Mesenchymal stem cell (in vitro differentiated cells and primary cell): ENCODE data around the gene CENPN.

Source experiments
- DNase-seq: peaks from one replicate; pipeline ENCODE4 v3.0.0-alpha.2; 2013
- H2AFZ ChIP-seq: one replicate; pipeline ENCODE4 v1.6.1; 2013; ENCODE audit warnings: low read depth, mild to moderate bottlenecking, control low read depth, inconsistent platforms, low read length, moderate library complexity
- H2AK5ac ChIP-seq: 2 replicates; pipeline ENCODE4 v1.6.1; 2013; ENCODE audit warnings: low read length, moderate library complexity, mild to moderate bottlenecking, inconsistent platforms; ENCODE audit not compliant: severe bottlenecking
- H2BK120ac ChIP-seq: one replicate; pipeline ENCODE4 v1.6.1; 2013; ENCODE audit warnings: low read depth, mild to moderate bottlenecking, inconsistent platforms, low read length, moderate library complexity
- H2BK12ac ChIP-seq, 2 experiments: one replicate each; pipeline ENCODE4 v1.6.1; 2013; ENCODE audit warnings: inconsistent platforms in 2 of 2, low read length in 2 of 2, mild to moderate bottlenecking in 2 of 2, moderate library complexity in 2 of 2, control low read depth in 1 of 2
- H2BK15ac ChIP-seq: one replicate; pipeline ENCODE4 v1.6.1; 2013; ENCODE audit warnings: mild to moderate bottlenecking, low read depth, inconsistent platforms; ENCODE audit not compliant: poor library complexity, severe bottlenecking
- H2BK5ac ChIP-seq: 2 replicates; pipeline ENCODE4 v1.6.1; 2013; ENCODE audit warnings: low read depth, mild to moderate bottlenecking, low read length, control low read depth, inconsistent platforms; ENCODE audit not compliant: poor library complexity, severe bottlenecking
- H3K14ac ChIP-seq, 2 experiments: one replicate each; pipeline ENCODE4 v1.6.1; 2013; ENCODE audit warnings: inconsistent platforms in 2 of 2, low read length in 2 of 2, control low read depth in 1 of 2, mild to moderate bottlenecking in 1 of 2, moderate library complexity in 1 of 2
- H3K18ac ChIP-seq, 2 experiments: one replicate each; pipeline ENCODE4 v1.6.1; 2013; ENCODE audit warnings: inconsistent platforms in 2 of 2, low read length in 2 of 2, control low read depth in 1 of 2, low read depth in 1 of 2, mild to moderate bottlenecking in 1 of 2
- H3K23ac ChIP-seq, 2 experiments: one replicate each; pipeline ENCODE4 v1.6.1; 2013; ENCODE audit warnings: inconsistent platforms in 2 of 2, low read length in 2 of 2, mild to moderate bottlenecking in 2 of 2, moderate library complexity in 2 of 2, control low read depth in 1 of 2
- H3K27ac ChIP-seq: 2 replicates; pipeline ENCODE4 v1.5.1; 2013; ENCODE audit warnings: mild to moderate bottlenecking, moderate library complexity, low read length, control low read depth, inconsistent platforms; ENCODE audit not compliant: poor library complexity, severe bottlenecking
- H3K27me3 ChIP-seq, 2 experiments: 2 replicates each; pipeline versions ENCODE4 v1.6.1 to v1.7.0; 2013; ENCODE audit warnings: low read length in 2 of 2, mild to moderate bottlenecking in 2 of 2, moderate library complexity in 2 of 2, control low read depth in 1 of 2, inconsistent platforms in 1 of 2; ENCODE audit not compliant: control insufficient read depth in 1 of 2, insufficient read depth in 1 of 2
- H3K36me3 ChIP-seq, 2 experiments: 2 replicates each; pipeline versions ENCODE4 v1.6.1 to v1.7.0; 2013; ENCODE audit warnings: low read length in 2 of 2, control low read depth in 1 of 2, inconsistent platforms in 1 of 2, low read depth in 1 of 2, mild to moderate bottlenecking in 1 of 2; ENCODE audit not compliant: insufficient read depth in 2 of 2, control insufficient read depth in 1 of 2
- H3K4ac ChIP-seq, 2 experiments: one replicate each; pipeline ENCODE4 v1.6.1; 2013; ENCODE audit warnings: inconsistent platforms in 2 of 2, low read length in 2 of 2, mild to moderate bottlenecking in 2 of 2, moderate library complexity in 2 of 2, control low read depth in 1 of 2, low read depth in 1 of 2
- H3K4me1 ChIP-seq: 2 replicates; pipeline ENCODE4 v1.6.1; 2013; ENCODE audit warnings: low read depth, low read length, control low read depth; ENCODE audit not compliant: control insufficient read depth, insufficient read depth
- H3K4me2 ChIP-seq: 2 replicates; pipeline ENCODE4 v1.6.1; 2013; ENCODE audit warnings: low read length, mild to moderate bottlenecking, inconsistent platforms; ENCODE audit not compliant: poor library complexity, severe bottlenecking
- H3K4me3 ChIP-seq, 2 experiments: 2 replicates each; pipeline versions ENCODE4 v1.5.1 to v1.7.0; 2013; ENCODE audit warnings: low read length in 2 of 2, mild to moderate bottlenecking in 2 of 2, control low read depth in 1 of 2, low read depth in 1 of 2; ENCODE audit not compliant: insufficient read depth in 1 of 2
- H3K79me1 ChIP-seq: replicated peaks from 2 replicates; pipeline ENCODE4 v1.6.1; 2013; ENCODE audit warnings: mild to moderate bottlenecking, control low read depth, low read length, inconsistent platforms; ENCODE audit not compliant: poor library complexity, severe bottlenecking
- H3K9ac ChIP-seq: 2 replicates; pipeline ENCODE4 v1.7.0; 2013; ENCODE audit warnings: mild to moderate bottlenecking, low read length, moderate library complexity
- H3K9me3 ChIP-seq: 2 replicates; pipeline ENCODE4 v1.7.0; 2013; ENCODE audit warnings: mild to moderate bottlenecking, low read length; ENCODE audit not compliant: control insufficient read depth
- H4K8ac ChIP-seq: one replicate; pipeline ENCODE4 v1.6.1; 2013; ENCODE audit warnings: inconsistent platforms, mild to moderate bottlenecking, low read length, moderate library complexity
- H4K91ac ChIP-seq: one replicate; pipeline ENCODE4 v1.6.1; 2013; ENCODE audit warnings: mild to moderate bottlenecking, low read length, inconsistent platforms
- WGBS: methylation state at CpG from one replicate; pipeline ENCODE4 v1.1.7; 2013; ENCODE audit warnings: mixed read lengths; 5-methylcytosine and 5-hydroxymethylcytosine counted together

The CENPN gene

GRCh38 chr16:81076566-81077075 lies 69.6 kb downstream of the CENPN start:
- Histone ChIP-seq H3K9ac (peak overlapping the region; percentile 99), H3K27me3 (no peaks in the 10 kb centered on the region), H3K4me3 (peak overlapping the region; percentile 79 to 91), H2BK5ac (no peak overlapping the region), H3K18ac (peak overlapping the region in 1 of 2 experiments; percentile 0), H4K8ac (peak overlapping the region; percentile 66), H2BK15ac (no peak overlapping the region), H3K23ac (no peak overlapping the region), H3K14ac (no peak overlapping the region), H3K4me1 (peaks cover 9% of the 10 kb centered on the region), H3K4ac (no peak overlapping the region), H3K4me2 (peak overlapping the region; percentile 94), H3K36me3 (no peaks in the 10 kb centered on the region), H2AK5ac (no peak overlapping the region), H2BK120ac (no peak overlapping the region), H3K9me3 (no peaks in the 10 kb centered on the region), H2BK12ac (no peak overlapping the region), H2AFZ (peak overlapping the region; percentile 92), H4K91ac (peak overlapping the region; percentile 34), H3K79me1 (peaks cover 1% of the 10 kb centered on the region), H3K27ac (peak overlapping the region; percentile 56)
- DNase-seq: peak; percentile 94
- WGBS: 2% methylated on average over 27 of the region's 27 CpGs

GRCh38 chr16:81077076-81077940 lies 70.3 kb downstream of the CENPN start, which contains the start of gene C16orf46:
TSS of gene C16orf46 (minus strand) at chr16:81077238. CDS start at chr16:81063955, 13,283 bp downstream.
- Histone ChIP-seq H3K4me2 (peak within 1 kb of the TSS; percentile 94), H3K9me3 (no peaks in the 10 kb centered on the region), H3K4ac (peak within 1 kb of the TSS; percentile 76 to 90), H3K4me1 (peaks cover 7% of the 10 kb centered on the region), H3K14ac (peak within 1 kb of the TSS in 1 of 2 experiments; percentile 7), H3K4me3 (peak within 1 kb of the TSS; percentile 79 to 91), H3K27me3 (no peaks in the 10 kb centered on the region), H2BK120ac (peak within 1 kb of the TSS; percentile 90), H2AK5ac (no peak within 1 kb of the TSS), H3K23ac (no peak within 1 kb of the TSS), H3K9ac (peak within 1 kb of the TSS; percentile 99), H3K79me1 (peaks cover 1% of the 10 kb centered on the region), H3K27ac (peak within 1 kb of the TSS; percentile 86), H3K18ac (peak within 1 kb of the TSS; percentile 87 to 93), H2BK12ac (peak within 1 kb of the TSS in 1 of 2 experiments; percentile 71), H4K8ac (peak within 1 kb of the TSS; percentile 93), H2BK15ac (no peak within 1 kb of the TSS), H2AFZ (peak within 1 kb of the TSS; percentile 95), H4K91ac (peak within 1 kb of the TSS; percentile 70), H2BK5ac (peak within 1 kb of the TSS; percentile 84), H3K36me3 (no peaks in the 10 kb centered on the region)
- 16% methylated on average over 59 of the region's 59 CpGs for WGBS
- peak; percentile 97 for DNase-seq

GRCh38 chr16:81080233-81080632 lies 73.2 kb downstream of the CENPN start:
- H2BK12ac ChIP-seq: no peak overlapping the region
- no peak overlapping the region for H2BK5ac ChIP-seq
- H3K4me3 ChIP-seq: no peak overlapping the region
- no peak overlapping the region for H3K18ac ChIP-seq
- DNase-seq: no peak
- H3K14ac ChIP-seq: no peak overlapping the region
- H3K27me3 ChIP-seq: no peaks in the 10 kb centered on the region
- H3K23ac ChIP-seq: no peak overlapping the region
- no peak overlapping the region for H3K4ac ChIP-seq
- H3K4me2 ChIP-seq: no peak overlapping the region
- H2AK5ac ChIP-seq: no peak overlapping the region
- H3K27ac ChIP-seq: no peak overlapping the region
- no peak overlapping the region for H3K9ac ChIP-seq
- H2AFZ ChIP-seq: no peak overlapping the region
- H3K4me1 ChIP-seq: peaks cover 7% of the 10 kb centered on the region
- no peak overlapping the region for H4K8ac ChIP-seq
- 97% methylated on average over 1 of the region's 1 CpG for WGBS
- peaks cover 0 to 8% of the 10 kb centered on the region in 2 experiments for H3K36me3 ChIP-seq
- H3K9me3 ChIP-seq: no peaks in the 10 kb centered on the region
- H4K91ac ChIP-seq: no peak overlapping the region
- peaks cover 3% of the 10 kb centered on the region for H3K79me1 ChIP-seq
- H2BK120ac ChIP-seq: no peak overlapping the region
- no peak overlapping the region for H2BK15ac ChIP-seq

DNA sequence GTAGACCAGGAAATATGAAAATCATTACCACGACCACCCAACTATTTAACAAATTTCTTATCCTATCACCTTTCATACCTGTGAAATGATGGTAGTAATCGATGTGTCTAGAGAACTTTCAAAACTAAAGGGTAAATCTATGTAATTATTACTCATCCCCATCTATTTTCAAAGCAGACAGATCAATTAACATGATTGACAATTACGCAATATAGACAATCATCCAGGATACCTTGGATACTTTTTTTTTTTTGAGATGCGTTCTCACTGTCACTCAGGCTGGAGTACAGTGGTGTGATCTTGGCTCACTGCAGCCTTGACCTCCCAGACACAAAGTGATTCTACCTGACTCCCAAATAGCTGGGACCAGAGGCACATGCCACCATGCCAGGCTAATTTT lies 74.0 kb downstream of the CENPN start:
- Histone ChIP-seq H3K79me1 (peaks cover 5% of the 10 kb centered on the region), H3K4me3 (no peak overlapping the region), H2BK120ac (no peak overlapping the region), H3K18ac (no peak overlapping the region), H2BK15ac (no peak overlapping the region), H3K9me3 (no peaks in the 10 kb centered on the region), H4K8ac (no peak overlapping the region), H3K36me3 (peaks cover 0 to 11% of the 10 kb centered on the region in 2 experiments), H3K14ac (no peak overlapping the region), H2AFZ (no peak overlapping the region), H3K9ac (no peak overlapping the region), H2AK5ac (no peak overlapping the region), H3K4me1 (peaks cover 7% of the 10 kb centered on the region), H3K27ac (no peak overlapping the region), H3K4me2 (no peak overlapping the region), H4K91ac (no peak overlapping the region), H2BK5ac (no peak overlapping the region), H3K27me3 (no peaks in the 10 kb centered on the region), H3K23ac (no peak overlapping the region), H2BK12ac (no peak overlapping the region), H3K4ac (no peak overlapping the region)
- 100% methylated on average over 2 of the region's 4 CpGs for WGBS
- DNase-seq: no peak
